ENCODE data around the gene RAX.

Gene RAX

DNA sequence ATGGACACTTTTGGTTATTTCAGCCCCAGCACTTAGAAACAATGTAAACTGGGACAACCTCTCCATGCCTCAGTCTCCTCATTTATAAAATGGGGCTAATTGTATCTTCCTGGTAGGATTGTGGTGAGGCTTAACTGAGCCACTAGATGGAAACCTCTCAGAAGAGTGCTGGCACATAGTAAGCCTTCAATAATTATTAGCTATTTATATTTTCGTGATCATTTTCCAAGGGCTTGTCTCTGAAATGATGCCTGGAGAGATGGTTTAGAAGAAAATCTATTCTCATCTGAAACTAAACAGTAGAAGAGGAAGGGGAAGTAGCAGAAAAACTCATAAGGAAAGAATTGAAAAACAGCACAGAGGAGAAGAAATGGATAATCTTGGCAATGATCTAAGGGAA is 6.8 kb downstream of the RAX start:
- POLR2A ChIA-PET = interaction anchor here (0.8 kb wide), 1 partner anchor 32 kb away, joined by 8 read pairs; no protein-coding TSS in a partner anchor
- no peak overlapping the region for H3K27ac ChIP-seq (ENCODE audit: extremely low read depth, low read depth, low read length)
- H3K4me1 ChIP-seq (ENCODE audit: control insufficient read depth, insufficient read depth, low read length) = peaks cover 6% of the 10 kb centered on the region; the same call in 1 of the 2 replicates
- CTCF ChIA-PET = interaction anchor here (0.7 to 8.1 kb wide), 5 partner anchors 17 to 1285 kb away, joined by 3 to 46 read pairs (median 5); no protein-coding TSS in a partner anchor
- no peaks in the 10 kb centered on the region for H3K36me3 ChIP-seq (ENCODE audit: control insufficient read depth in 2 of 2, insufficient read depth in 1 of 2, low read length in 2 of 2)
- no peak overlapping the region for H3K4me3 ChIP-seq (ENCODE audit: low read depth, low read length)
- 0 out of 2 replicates have a peak, but pooled peaks have one; percentile 30 for TF ChIP-seq ZNF664 (tag by site-specific recombination; IDR thresholded peaks at IDR 0.05)
- TF ChIP-seq ZNF221 (tag by site-specific recombination; IDR thresholded peaks at IDR 0.05; ENCODE audit: borderline replicate concordance) = no peak
- H3K9me3 ChIP-seq (ENCODE audit: control insufficient read depth, insufficient read depth, low read depth, low read length) = no peaks in the 10 kb centered on the region

DNA sequence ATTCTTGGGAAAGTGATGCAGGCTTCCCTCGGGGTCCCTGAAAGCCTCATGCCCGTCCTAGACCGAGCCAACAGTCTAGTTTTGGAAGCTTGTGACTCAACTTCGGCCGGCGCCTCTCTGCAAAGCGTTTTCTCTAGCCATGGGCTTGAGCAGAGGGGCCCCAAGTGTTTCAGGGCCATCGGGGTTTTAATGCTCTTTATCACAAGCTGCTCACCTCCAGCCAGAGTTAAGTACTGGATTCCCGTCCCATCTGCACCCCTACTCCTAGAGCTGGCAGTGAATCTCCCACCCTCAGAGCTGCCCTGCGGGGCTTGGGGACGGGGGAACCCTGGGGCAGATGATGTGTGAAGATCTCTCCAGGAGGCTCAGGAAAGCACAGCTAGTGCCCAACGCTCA is 7.3 kb downstream of the RAX start:
- no peak overlapping the region for H3K4me3 ChIP-seq (ENCODE audit: low read depth, low read length)

More for the DNA sequence above, 7.3 kb downstream of the RAX start:
- H3K4me1 ChIP-seq (ENCODE audit: control insufficient read depth, insufficient read depth, low read length) = peaks cover 6% of the 10 kb centered on the region; the same call in 1 of the 2 replicates
- H3K36me3 ChIP-seq (ENCODE audit: control insufficient read depth in 2 of 2, insufficient read depth in 1 of 2, low read length in 2 of 2) = no peaks in the 10 kb centered on the region
- TF ChIP-seq ZNF146 (tag by site-specific recombination; IDR thresholded peaks at IDR 0.05) (no peak), ZNF623 (tag by site-specific recombination; IDR thresholded peaks at IDR 0.05) (no peak), OVOL3 (tag by site-specific recombination; IDR thresholded peaks at IDR 0.05) (no peak)
- TF ChIP-seq, protein P1, sequence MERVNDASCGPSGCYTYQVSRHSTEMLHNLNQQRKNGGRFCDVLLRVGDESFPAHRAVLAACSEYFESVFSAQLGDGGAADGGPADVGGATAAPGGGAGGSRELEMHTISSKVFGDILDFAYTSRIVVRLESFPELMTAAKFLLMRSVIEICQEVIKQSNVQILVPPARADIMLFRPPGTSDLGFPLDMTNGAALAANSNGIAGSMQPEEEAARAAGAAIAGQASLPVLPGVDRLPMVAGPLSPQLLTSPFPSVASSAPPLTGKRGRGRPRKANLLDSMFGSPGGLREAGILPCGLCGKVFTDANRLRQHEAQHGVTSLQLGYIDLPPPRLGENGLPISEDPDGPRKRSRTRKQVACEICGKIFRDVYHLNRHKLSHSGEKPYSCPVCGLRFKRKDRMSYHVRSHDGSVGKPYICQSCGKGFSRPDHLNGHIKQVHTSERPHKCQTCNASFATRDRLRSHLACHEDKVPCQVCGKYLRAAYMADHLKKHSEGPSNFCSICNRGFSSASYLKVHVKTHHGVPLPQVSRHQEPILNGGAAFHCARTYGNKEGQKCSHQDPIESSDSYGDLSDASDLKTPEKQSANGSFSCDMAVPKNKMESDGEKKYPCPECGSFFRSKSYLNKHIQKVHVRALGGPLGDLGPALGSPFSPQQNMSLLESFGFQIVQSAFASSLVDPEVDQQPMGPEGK (tag by site-specific recombination; IDR thresholded peaks at IDR 0.05) = no peak
- TF ChIP-seq, protein P2, sequence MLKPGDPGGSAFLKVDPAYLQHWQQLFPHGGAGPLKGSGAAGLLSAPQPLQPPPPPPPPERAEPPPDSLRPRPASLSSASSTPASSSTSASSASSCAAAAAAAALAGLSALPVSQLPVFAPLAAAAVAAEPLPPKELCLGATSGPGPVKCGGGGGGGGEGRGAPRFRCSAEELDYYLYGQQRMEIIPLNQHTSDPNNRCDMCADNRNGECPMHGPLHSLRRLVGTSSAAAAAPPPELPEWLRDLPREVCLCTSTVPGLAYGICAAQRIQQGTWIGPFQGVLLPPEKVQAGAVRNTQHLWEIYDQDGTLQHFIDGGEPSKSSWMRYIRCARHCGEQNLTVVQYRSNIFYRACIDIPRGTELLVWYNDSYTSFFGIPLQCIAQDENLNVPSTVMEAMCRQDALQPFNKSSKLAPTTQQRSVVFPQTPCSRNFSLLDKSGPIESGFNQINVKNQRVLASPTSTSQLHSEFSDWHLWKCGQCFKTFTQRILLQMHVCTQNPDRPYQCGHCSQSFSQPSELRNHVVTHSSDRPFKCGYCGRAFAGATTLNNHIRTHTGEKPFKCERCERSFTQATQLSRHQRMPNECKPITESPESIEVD (tag by site-specific recombination; IDR thresholded peaks at IDR 0.05) = no peak
- TF ChIP-seq, protein P3, sequence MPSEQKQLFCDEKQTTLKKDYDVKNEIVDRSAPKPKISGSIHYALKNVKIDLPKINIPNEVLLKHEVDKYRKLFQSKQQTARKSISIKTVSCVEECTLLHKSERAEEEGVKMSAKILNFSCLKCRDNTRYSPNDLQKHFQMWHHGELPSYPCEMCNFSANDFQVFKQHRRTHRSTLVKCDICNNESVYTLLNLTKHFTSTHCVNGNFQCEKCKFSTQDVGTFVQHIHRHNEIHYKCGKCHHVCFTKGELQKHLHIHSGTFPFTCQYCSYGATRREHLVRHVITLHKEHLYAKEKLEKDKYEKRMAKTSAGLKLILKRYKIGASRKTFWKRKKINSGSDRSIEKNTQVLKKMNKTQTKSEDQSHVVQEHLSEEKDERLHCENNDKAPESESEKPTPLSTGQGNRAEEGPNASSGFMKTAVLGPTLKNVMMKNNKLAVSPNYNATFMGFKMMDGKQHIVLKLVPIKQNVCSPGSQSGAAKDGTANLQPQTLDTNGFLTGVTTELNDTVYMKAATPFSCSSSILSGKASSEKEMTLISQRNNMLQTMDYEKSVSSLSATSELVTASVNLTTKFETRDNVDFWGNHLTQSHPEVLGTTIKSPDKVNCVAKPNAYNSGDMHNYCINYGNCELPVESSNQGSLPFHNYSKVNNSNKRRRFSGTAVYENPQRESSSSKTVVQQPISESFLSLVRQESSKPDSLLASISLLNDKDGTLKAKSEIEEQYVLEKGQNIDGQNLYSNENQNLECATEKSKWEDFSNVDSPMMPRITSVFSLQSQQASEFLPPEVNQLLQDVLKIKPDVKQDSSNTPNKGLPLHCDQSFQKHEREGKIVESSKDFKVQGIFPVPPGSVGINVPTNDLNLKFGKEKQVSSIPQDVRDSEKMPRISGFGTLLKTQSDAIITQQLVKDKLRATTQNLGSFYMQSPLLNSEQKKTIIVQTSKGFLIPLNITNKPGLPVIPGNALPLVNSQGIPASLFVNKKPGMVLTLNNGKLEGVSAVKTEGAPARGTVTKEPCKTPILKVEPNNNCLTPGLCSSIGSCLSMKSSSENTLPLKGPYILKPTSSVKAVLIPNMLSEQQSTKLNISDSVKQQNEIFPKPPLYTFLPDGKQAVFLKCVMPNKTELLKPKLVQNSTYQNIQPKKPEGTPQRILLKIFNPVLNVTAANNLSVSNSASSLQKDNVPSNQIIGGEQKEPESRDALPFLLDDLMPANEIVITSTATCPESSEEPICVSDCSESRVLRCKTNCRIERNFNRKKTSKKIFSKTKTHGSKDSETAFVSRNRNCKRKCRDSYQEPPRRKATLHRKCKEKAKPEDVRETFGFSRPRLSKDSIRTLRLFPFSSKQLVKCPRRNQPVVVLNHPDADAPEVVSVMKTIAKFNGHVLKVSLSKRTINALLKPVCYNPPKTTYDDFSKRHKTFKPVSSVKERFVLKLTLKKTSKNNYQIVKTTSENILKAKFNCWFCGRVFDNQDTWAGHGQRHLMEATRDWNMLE (tag by site-specific recombination; conservative IDR thresholded peaks at IDR 0.05; ENCODE audit: low read depth) = no peak
- no peaks in the 10 kb centered on the region for H3K9me3 ChIP-seq (ENCODE audit: control insufficient read depth, insufficient read depth, low read depth, low read length)
- CTCF ChIA-PET = interaction anchor here (0.5 to 8.1 kb wide), 6 partner anchors 16 to 1286 kb away, joined by 3 to 46 read pairs (median 6); no protein-coding TSS in a partner anchor
- no peak overlapping the region for H3K27ac ChIP-seq (ENCODE audit: extremely low read depth, low read depth, low read length)
- POLR2A ChIA-PET = no interaction called here

Measured in HEK293 (cell line).